Measurements from ENCODE around the gene SNX12. TPM values are rescaled to one million over a fixed set of nuclear protein-coding genes. Genes with fewer than 3 reads are reported as not detected.
"Not testable (repeated sequence)": the region's sequence is repeated elsewhere in the genome, so short reads cannot be mapped to it uniquely, and the experiment has no call there.

The SNX12 gene
- total RNA-seq, 1 donor from 2014 or later = 56.0 TPM

DNA sequence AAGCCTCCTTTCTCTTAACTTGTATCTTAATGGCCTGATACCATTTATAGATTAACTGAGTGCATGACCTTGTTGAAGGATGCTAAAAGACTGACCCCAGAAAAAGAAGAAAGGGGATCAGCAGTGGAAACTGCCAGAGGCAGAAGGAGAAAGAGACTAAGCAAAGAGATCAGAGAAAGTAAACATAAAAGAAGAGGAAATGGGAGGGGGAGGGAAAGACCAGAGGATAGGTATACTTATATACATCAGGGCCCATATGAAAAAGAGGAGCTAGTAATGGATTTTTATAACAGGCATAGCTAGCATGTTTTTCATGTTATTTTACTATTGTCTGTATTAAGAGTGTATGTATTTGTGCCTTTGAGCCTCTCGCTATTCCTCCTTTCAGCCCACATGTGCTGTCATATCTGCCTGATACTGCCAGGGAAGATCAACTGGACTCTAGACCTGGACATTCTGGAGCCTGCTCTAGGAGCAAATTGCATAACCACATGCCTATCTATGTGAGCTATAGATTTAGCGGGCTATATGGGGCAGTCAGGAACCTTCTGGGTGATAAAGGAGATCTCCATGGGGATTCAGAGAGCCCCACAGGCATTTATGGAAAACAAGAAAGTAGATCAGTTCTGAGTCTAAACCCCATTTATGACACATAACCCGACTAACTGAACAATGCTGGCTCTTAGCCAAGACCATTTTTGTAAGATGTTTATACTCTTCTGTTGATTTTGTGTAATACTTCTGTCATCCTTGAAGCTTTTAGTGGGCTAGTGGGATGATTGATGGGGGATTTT, 13.4 kb upstream of the SNX12 start:
- H3K27me3 Mint-ChIP-seq = no peaks in the 10 kb centered on the region
- H3K4me3 Mint-ChIP-seq = no peak overlapping the region
- no peak overlapping the region for H3K27ac Mint-ChIP-seq
- intact Hi-C loops (cut with micrococcal nuclease) = no loop called here
- H3K36me3 Mint-ChIP-seq (ENCODE audit: low read depth) = no peaks in the 10 kb centered on the region
- DNase-seq = no peak
- peaks cover 2% of the 10 kb centered on the region for H3K4me1 Mint-ChIP-seq
- H3K9me3 Mint-ChIP-seq = no peaks in the 10 kb centered on the region

DNA sequence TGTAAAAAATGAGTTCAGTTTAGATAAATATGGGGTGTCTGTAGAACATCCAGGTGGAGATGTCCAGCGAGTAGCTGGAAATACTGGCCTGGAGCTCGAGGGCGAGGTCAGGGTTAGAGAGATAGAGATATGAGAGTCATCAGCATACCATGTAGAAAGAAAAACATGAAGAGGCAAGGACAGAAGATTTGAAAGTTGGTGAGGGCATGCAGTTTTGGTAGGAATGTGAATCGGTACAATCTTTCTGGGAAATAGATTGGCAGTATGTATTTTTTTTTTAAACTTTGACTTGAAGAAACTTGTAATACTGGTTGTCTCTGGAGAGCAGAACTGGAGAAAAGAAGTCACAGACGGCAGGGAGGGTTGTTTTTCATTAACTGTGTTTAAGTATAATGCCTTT, 2.4 kb upstream of the SNX12 start:
- Mint-ChIP-seq H3K27me3 (peaks cover 24% of the 10 kb centered on the region), H3K4me1 (peaks cover 12% of the 10 kb centered on the region), H3K27ac (no peak overlapping the region), H3K4me3 (no peak overlapping the region), H3K36me3 (ENCODE audit: low read depth) (peaks cover 4% of the 10 kb centered on the region), H3K9me3 (no peaks in the 10 kb centered on the region)
- intact Hi-C loops (cut with micrococcal nuclease) = no loop called here
- DNase-seq = no peak

DNA sequence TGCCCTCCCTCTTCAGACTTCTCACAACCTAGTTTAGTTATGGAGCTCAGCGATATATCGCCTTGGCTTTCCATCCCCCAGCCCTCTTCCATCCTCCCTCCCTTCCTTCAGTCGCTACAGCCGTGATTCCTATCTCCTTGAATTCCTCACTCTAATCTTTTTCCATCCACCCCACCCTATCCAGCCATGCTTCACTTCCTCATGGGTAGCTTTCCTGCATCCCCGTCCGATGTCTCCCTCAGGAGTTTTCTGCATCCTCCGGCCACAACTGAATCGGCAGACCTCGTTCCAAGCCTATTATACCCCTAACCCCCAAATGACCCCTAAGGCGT, 456 bp downstream of the SNX12 start:
- Mint-ChIP-seq H3K4me1 (peaks cover 21% of the 10 kb centered on the region), H3K9me3 (no peaks in the 10 kb centered on the region), H3K27me3 (peaks cover 4% of the 10 kb centered on the region), H3K4me3 (peak overlapping the region; percentile 99), H3K36me3 (ENCODE audit: low read depth) (peaks cover 12% of the 10 kb centered on the region), H3K27ac (peak overlapping the region; percentile 96)
- intact Hi-C loops (cut with micrococcal nuclease) = loop anchor here (1.0 to 2.0 kb wide), 5 partner anchors 28 to 299 kb away; partner anchors contain the start of genes FOXO4, MED12, NONO and TAF1
- no peak for DNase-seq

DNA sequence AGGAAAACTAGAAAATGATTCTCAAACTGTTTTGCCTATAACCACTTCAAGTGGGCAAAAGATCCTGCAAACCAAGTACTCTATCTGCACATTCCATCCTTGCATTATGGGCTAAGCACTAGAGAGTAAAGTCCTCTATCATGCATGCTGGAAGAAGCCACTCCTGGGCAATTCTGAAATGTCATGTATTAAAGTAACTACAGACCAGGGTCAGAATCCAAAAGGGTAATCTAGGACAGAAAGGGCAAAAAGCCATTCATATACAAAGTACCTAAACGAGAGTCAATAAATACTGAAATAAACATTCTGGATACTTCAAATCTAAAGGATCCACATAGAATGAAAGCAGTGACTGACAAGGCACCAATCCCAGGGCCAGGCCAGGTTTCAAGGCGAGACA, 1.0 kb downstream of the SNX12 start:
- no peak for DNase-seq
- Mint-ChIP-seq H3K27ac (peak overlapping the region; percentile 96), H3K4me1 (peaks cover 22% of the 10 kb centered on the region), H3K27me3 (no peaks in the 10 kb centered on the region), H3K36me3 (ENCODE audit: low read depth) (peaks cover 14% of the 10 kb centered on the region), H3K9me3 (no peaks in the 10 kb centered on the region), H3K4me3 (peak overlapping the region; percentile 99)
- intact Hi-C loops (cut with micrococcal nuclease) = no loop called here

DNA sequence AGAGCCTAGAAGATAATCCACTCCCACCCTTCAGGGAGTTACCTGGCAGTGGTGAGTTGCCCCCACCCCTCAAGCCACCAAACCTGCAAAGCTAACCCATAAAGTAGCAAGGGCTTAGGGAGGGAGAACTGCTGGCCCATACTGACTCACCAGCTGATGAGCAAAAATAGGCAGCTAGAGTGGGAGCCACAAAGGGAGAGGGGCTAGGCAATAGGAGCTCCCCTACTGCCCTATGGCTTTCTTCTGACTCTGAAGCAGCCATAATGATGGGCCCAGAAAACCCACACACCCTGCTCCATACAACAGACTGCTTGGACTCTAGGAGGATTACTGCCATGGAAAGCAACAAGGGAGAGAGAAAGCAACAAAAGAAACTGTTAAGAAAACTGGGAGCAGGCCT, 8.0 kb downstream of the SNX12 start:
- Mint-ChIP-seq H3K4me1 (peaks cover 43% of the 10 kb centered on the region), H3K4me3 (no peak overlapping the region), H3K27me3 (no peaks in the 10 kb centered on the region), H3K27ac (no peak overlapping the region), H3K9me3 (no peaks in the 10 kb centered on the region), H3K36me3 (ENCODE audit: low read depth) (peaks cover 46% of the 10 kb centered on the region)
- DNase-seq = no peak
- intact Hi-C loops (cut with micrococcal nuclease) = no loop called here

DNA sequence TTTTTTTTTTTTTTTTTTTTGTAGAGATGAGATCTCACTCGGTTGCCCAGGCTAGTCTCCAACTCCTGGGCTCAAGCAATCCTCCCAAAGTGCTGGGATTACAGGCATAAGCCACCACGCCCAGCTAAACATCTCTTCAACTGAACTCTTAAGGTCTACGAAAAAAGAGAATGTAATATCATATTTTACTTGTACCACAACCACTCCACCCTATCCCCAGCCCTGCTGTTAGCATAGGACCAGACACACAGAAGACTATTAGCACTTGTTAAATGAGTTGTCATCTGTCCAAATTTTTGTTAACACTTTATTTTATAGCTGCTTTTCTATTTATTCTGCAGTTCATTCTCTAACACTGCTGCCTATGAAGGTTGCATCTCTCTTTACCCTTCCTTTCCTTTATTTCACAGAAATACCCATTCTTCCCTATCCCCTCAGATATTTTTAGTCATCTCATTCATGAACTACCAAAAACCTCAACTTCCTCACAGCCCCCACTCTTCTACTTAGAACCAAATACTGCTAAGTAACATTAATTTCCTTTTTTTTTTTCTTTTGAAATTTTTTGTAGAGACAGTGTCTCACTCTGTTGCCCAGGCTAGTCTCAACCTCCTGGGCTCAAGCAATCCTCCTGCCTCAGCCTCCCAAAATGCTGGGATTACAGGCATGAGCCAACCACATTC, 10.1 kb downstream of the SNX12 start:
- DNase-seq = no peak
- H3K27me3 Mint-ChIP-seq = no peaks in the 10 kb centered on the region
- no peaks in the 10 kb centered on the region for H3K9me3 Mint-ChIP-seq
- H3K27ac Mint-ChIP-seq = no peak overlapping the region
- intact Hi-C loops (cut with micrococcal nuclease) = no loop called here
- no peak overlapping the region for H3K4me3 Mint-ChIP-seq
- H3K36me3 Mint-ChIP-seq (ENCODE audit: low read depth) = peaks cover 44% of the 10 kb centered on the region
- H3K4me1 Mint-ChIP-seq = peaks cover 36% of the 10 kb centered on the region

DNA sequence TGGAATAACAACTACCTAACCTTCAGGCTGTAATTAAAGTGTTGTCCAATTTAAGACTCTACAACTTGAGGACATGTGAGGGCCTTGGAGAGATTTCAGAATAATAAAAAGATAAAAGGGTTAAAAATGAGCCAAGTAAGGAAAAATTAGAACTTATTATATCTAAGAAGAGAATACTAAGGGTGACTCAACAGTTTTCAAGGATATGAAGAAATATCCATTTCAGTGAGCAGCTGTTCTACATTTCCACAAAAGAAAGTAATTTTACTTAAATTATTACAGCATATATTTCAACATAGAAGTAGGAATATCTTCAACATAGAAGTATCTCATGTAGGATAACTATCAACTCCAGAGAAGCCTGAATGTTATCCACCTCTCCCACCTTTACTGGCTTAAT, 11.3 kb downstream of the SNX12 start:
- Mint-ChIP-seq H3K27ac (no peak overlapping the region), H3K9me3 (no peaks in the 10 kb centered on the region), H3K4me3 (no peak overlapping the region), H3K36me3 (ENCODE audit: low read depth) (peaks cover 38% of the 10 kb centered on the region), H3K4me1 (peaks cover 33% of the 10 kb centered on the region), H3K27me3 (no peaks in the 10 kb centered on the region)
- intact Hi-C loops (cut with micrococcal nuclease) = no loop called here
- DNase-seq = no peak

DNA sequence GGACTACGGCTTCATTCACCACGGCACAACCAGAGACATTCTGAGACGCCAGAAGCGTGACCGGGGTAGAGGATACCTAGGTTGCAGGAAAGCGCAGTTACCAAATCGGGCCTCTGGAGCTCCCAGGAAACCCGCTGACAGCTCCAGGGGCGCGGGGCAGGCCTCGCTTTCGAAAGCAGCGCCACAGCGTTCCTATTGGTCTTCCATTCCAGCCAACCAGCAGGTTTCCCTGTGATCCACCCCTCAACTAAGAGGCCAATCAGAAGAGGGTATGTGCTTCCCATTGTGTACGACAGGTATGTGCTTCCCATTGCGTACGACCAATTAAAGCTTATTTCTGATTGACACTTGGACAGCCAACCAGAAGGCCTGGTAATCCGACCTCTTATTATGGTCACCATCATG, 14.9 kb downstream of the SNX12 start:
- peaks cover 11% of the 10 kb centered on the region for H3K4me1 Mint-ChIP-seq
- peaks cover 15% of the 10 kb centered on the region for H3K36me3 Mint-ChIP-seq (ENCODE audit: low read depth)
- intact Hi-C loops (cut with micrococcal nuclease) = no loop called here
- peak overlapping the region; percentile 64 for H3K4me3 Mint-ChIP-seq
- no peaks in the 10 kb centered on the region for H3K27me3 Mint-ChIP-seq
- peak; percentile 69 for DNase-seq
- H3K27ac Mint-ChIP-seq = peak overlapping the region; percentile 34
- no peaks in the 10 kb centered on the region for H3K9me3 Mint-ChIP-seq

DNA sequence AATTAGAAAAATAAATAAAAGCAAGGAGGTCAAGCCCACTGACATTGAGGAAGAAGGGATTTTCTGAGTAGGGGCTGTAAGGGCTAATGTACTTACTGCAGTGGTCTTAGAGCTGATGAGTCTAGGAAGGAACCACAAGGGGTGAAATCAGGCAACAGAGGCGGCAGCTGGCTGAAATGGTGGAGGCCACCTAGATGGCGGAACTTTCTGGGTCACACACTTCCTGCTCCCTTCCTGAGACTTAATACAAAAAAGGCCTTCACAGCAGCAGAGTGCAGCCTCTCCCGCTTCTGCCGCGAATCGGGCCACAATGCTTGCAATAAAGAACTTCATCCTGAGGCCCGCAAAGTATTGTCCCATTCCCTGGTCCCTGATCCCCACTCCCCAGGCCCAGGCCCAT, 15.4 kb downstream of the SNX12 start:
- H3K4me3 Mint-ChIP-seq = peak overlapping the region; percentile 64

DNA sequence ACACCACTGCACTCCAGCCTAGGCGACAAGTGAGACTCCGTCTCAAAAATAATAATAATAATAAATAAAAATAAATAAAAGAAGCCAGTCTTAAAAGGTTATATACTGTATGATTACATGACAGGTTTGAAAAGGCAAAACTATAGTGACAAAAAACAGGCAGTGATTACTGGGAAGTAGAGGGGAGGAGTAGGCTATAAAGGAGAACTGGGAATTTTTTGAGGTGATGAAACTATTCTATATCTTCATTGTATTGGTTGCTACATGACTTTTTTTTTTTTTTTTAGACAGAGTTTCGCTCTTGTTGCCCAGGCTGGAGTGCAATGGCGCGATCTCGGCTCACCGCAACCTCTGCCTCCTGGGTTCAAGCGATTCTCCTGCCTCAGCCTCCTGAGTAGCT, 20.2 kb downstream of the SNX12 start:
- H3K9me3 Mint-ChIP-seq; H3K4me3 Mint-ChIP-seq; H3K36me3 Mint-ChIP-seq (ENCODE audit: low read depth); H3K27ac Mint-ChIP-seq; H3K4me1 Mint-ChIP-seq; DNase-seq; intact Hi-C loops (cut with micrococcal nuclease); H3K27me3 Mint-ChIP-seq: not testable (repeated sequence)

More for the DNA sequence above, 15.4 kb downstream of the SNX12 start:
- Mint-ChIP-seq H3K27me3 (no peaks in the 10 kb centered on the region), H3K4me1 (peaks cover 6% of the 10 kb centered on the region), H3K27ac (peak overlapping the region; percentile 34), H3K9me3 (no peaks in the 10 kb centered on the region), H3K36me3 (ENCODE audit: low read depth) (peaks cover 10% of the 10 kb centered on the region)
- DNase-seq = no peak
- intact Hi-C loops (cut with micrococcal nuclease) = no loop called here

DNA sequence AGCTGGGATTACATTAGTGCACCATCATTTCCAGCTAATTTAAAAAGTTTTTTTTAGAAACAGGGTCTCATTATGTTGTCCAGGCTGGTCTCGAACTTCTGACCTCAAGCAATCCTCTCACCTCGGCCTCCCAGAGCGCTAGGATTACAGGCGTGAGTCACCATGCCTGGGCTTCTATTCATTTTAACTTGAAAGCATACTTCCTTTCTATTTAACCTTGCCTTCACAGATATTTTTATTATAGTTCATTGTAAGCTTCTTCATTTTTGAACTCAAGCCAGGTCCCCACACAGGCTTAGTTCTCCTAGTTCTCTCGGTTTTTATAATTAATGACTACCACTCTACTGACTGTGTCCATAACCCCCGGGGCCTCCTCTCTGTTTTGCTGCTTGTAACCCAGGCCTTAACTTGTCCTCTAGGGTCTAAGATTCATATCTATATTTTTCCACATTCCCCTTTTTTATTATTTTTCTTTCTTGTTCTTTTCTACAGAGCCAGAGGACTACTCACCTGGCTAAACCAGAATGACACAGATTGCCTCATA, 50.7 kb downstream of the SNX12 start:
- Mint-ChIP-seq H3K36me3 (ENCODE audit: low read depth) (no peaks in the 10 kb centered on the region), H3K27ac (no peak overlapping the region), H3K4me3 (no peak overlapping the region), H3K27me3 (no peaks in the 10 kb centered on the region), H3K4me1 (no peaks in the 10 kb centered on the region), H3K9me3 (no peaks in the 10 kb centered on the region)
- intact Hi-C loops (cut with micrococcal nuclease) = no loop called here
- no peak for DNase-seq

Other genes starting within 250 kb of the SNX12 start
- gene TEX11, start 159.6 kb downstream of the SNX12 start, total RNA-seq = not detected in 2 replicates
- gene SLC7A3, start 137.2 kb downstream of the SNX12 start, total RNA-seq = not detected in 2 replicates
- gene FOXO4, start 27.5 kb upstream of the SNX12 start, total RNA-seq = 9.4 and 9.8 TPM in 2 replicates
- gene CXorf65, start 38.4 kb upstream of the SNX12 start, total RNA-seq = 17.9 and 24.9 TPM in 2 replicates
- gene IL2RG, start 43.2 kb upstream of the SNX12 start, total RNA-seq = 337 and 348 TPM in 2 replicates
- 61.0 and 65.9 TPM in 2 replicates for gene MED12, start 50.3 kb upstream of the SNX12 start, total RNA-seq
- 1.0 and 1.1 TPM in 2 replicates for gene NLGN3, start 76.5 kb upstream of the SNX12 start, total RNA-seq
- not detected in 2 replicates for gene GJB1, start 154.9 kb upstream of the SNX12 start, total RNA-seq
- gene ZMYM3, start 185.8 kb upstream of the SNX12 start, total RNA-seq = 16.9 and 20.1 TPM in 2 replicates
- gene NONO, start 215.3 kb upstream of the SNX12 start, total RNA-seq = 580 and 605 TPM in 2 replicates
- gene ITGB1BP2, start 233.4 kb upstream of the SNX12 start, total RNA-seq = 6.4 and 7.3 TPM in 2 replicates